SK-N-SH (cell line): ENCODE measurements around the gene TRIM72. TPM values are rescaled to one million over a fixed set of nuclear protein-coding genes. Genes with fewer than 3 reads are reported as not detected.

Source experiments
- CTCF ChIA-PET: fragments of 300-600, 350-600 bp; formaldehyde crosslinking; extraction: SDS; loops from one replicate; lab custom pipeline; 2021; lab: Yijun Ruan, JAX
- POLR2A ChIA-PET: fragments of 350-600 bp; sonication (Branson Sonifier 250); formaldehyde crosslinking; extraction: SDS; loops from one replicate; lab custom pipeline; 2020; ENCODE audit warnings: antibody characterized with exemption, inconsistent platforms; lab: Yijun Ruan, JAX
- DNase-seq: peaks from one replicate; pipeline ENCODE4 v3.0.0; 2012
- H2AFZ ChIP-seq: fragments of 200-600 bp; sonication (generic); 2 replicates; pipeline ENCODE4 v1.8.1; 2016; ENCODE audit warnings: antibody characterized with exemption, mild to moderate bottlenecking, low read depth
- H3F3A ChIP-seq: fragments of 200-600 bp; sonication (generic); replicated peaks from 2 replicates; pipeline ENCODE3; 2016; ENCODE audit warnings: antibody characterized with exemption, mild to moderate bottlenecking; ENCODE audit not compliant: insufficient read depth
- H3K27ac ChIP-seq, 2 experiments: fragments of 200-500 bp in 1 of 2; fragments of 200-600 bp in 1 of 2; sonication (Bioruptor generic) in 1 of 2; sonication (generic), shearing (Covaris generic) in 1 of 2; 2 replicates each; pipeline versions ENCODE4 v1.5.1 to v1.6.1; 2014 to 2016; ENCODE audit warnings: low read depth in 2 of 2, inconsistent platforms in 1 of 2, low read length in 1 of 2, mild to moderate bottlenecking in 1 of 2, mixed read lengths in 1 of 2
- H3K27me3 ChIP-seq: fragments of 200-600 bp; sonication (generic), shearing (Covaris generic); 2 replicates; pipeline ENCODE4 v1.6.1; 2016; ENCODE audit warnings: mixed run types; ENCODE audit not compliant: insufficient read depth
- H3K36me3 ChIP-seq, 2 experiments: fragments of 200-500 bp in 1 of 2; fragments of 200-600 bp in 1 of 2; sonication (Bioruptor generic) in 1 of 2; sonication (generic) in 1 of 2; replicated peaks in 1 of 2; 2 replicates each; pipeline versions ENCODE3 to v1.5.1; 2014 to 2016; ENCODE audit warnings: low read length in 1 of 2, mild to moderate bottlenecking in 1 of 2; ENCODE audit not compliant: insufficient read depth in 2 of 2, control insufficient read depth in 1 of 2
- H3K4me1 ChIP-seq, 2 experiments: fragments of 200-500 bp in 1 of 2; fragments of 200-600 bp in 1 of 2; sonication (Bioruptor generic) in 1 of 2; sonication (generic), shearing (Covaris generic) in 1 of 2; 2 replicates each; pipeline versions ENCODE4 v1.5.1 to v1.6.1; 2014 to 2016; ENCODE audit warnings: low read depth in 1 of 2, low read length in 1 of 2, mixed run types in 1 of 2; ENCODE audit not compliant: insufficient read depth in 2 of 2, control insufficient read depth in 1 of 2
- H3K4me2 ChIP-seq: fragments of 200-600 bp; sonication (generic), shearing (Covaris generic); 2 replicates; pipeline ENCODE4 v1.6.1; 2017; ENCODE audit warnings: mixed run types
- H3K4me3 ChIP-seq, 2 experiments: fragments of 200-500 bp in 1 of 2; fragments of 200-600 bp in 1 of 2; sonication (Bioruptor generic) in 1 of 2; sonication (generic), shearing (Covaris generic) in 1 of 2; 2 replicates each; pipeline versions ENCODE4 v1.5.1 to v1.8.1; 2014 to 2016; ENCODE audit warnings: low read depth in 2 of 2, inconsistent platforms in 1 of 2, low read length in 1 of 2, mild to moderate bottlenecking in 1 of 2, mixed read lengths in 1 of 2, moderate library complexity in 1 of 2
- H3K79me2 ChIP-seq: fragments of 200-600 bp; sonication (generic); 2 replicates; pipeline ENCODE4 v1.8.1; 2017; ENCODE audit warnings: mild to moderate bottlenecking; ENCODE audit not compliant: insufficient read depth
- H3K9ac ChIP-seq: fragments of 200-600 bp; sonication (generic); 2 replicates; pipeline ENCODE4 v1.6.1; 2017; ENCODE audit warnings: mixed run types
- H3K9me2 ChIP-seq: fragments of 200-600 bp; sonication (generic); 2 replicates; pipeline ENCODE4 v1.6.1; 2017; ENCODE audit warnings: mixed run types
- H3K9me3 ChIP-seq: fragments of 200-600 bp; sonication (generic); 2 replicates; pipeline ENCODE4 v1.6.1; 2017; ENCODE audit warnings: mixed run types, mild to moderate bottlenecking, moderate library complexity
- H4K20me1 ChIP-seq: fragments of 200-600 bp; sonication (generic); 2 replicates; pipeline ENCODE4 v1.6.1; 2017; ENCODE audit warnings: mild to moderate bottlenecking, mixed run types; ENCODE audit not compliant: insufficient read depth
- ELF1 ChIP-seq: IDR thresholded peaks from 2 replicates; pipeline ENCODE4 v1.4.0; 2012
- EP300 ChIP-seq, 2 experiments: IDR thresholded peaks; 2 replicates each; pipeline versions ENCODE4 v1.4.0 to v1.6.1; 2012; ENCODE audit warnings: borderline replicate concordance in 1 of 2, low read depth in 1 of 2, low read length in 1 of 2
- EZH2phosphoT487 ChIP-seq: fragments of 200-600 bp; sonication (generic); IDR thresholded peaks from 2 replicates; pipeline ENCODE4 v1.6.1; 2017; ENCODE audit warnings: low read depth, mixed run types, mild to moderate bottlenecking, antibody characterized with exemption, moderate library complexity, borderline replicate concordance
- FOSL2 ChIP-seq: IDR thresholded peaks from 2 replicates; pipeline ENCODE4 v1.4.0; 2012; ENCODE audit warnings: low read depth, mild to moderate bottlenecking, moderate library complexity, borderline replicate concordance
- FOXJ3 ChIP-seq: sonication (generic); formaldehyde crosslinking; IDR thresholded peaks from 2 replicates; pipeline ENCODE4 v1.5.1; 2020; ENCODE audit warnings: mild to moderate bottlenecking, missing genetic modification reagents
- FOXM1 ChIP-seq: IDR thresholded peaks from 2 replicates; pipeline ENCODE4 v1.4.0; 2012; ENCODE audit warnings: low read depth, mild to moderate bottlenecking
- GABPA ChIP-seq: IDR thresholded peaks from 2 replicates; pipeline ENCODE4 v1.4.0; 2012; ENCODE audit warnings: low read depth, mild to moderate bottlenecking
- GATA2 ChIP-seq: sonication (generic); formaldehyde crosslinking; IDR thresholded peaks from 2 replicates; pipeline ENCODE4 v1.5.0; 2020; ENCODE audit warnings: mild to moderate bottlenecking, missing genetic modification reagents
- MXI1 ChIP-seq: IDR thresholded peaks from 2 replicates; pipeline ENCODE4 v1.6.1; 2012; ENCODE audit warnings: mild to moderate bottlenecking, low read depth, low read length, improper control_type of control experiment
- NRF1 ChIP-seq: IDR thresholded peaks from 2 replicates; pipeline ENCODE4 v1.6.1; 2012; ENCODE audit warnings: low read depth, mild to moderate bottlenecking, low read length
- RAD21 ChIP-seq: IDR thresholded peaks from 2 replicates; pipeline ENCODE4 v1.6.1; 2012; ENCODE audit warnings: mild to moderate bottlenecking, low read length
- RXRA ChIP-seq: IDR thresholded peaks from 2 replicates; pipeline ENCODE4 v1.4.0; 2012; ENCODE audit warnings: low read depth, mild to moderate bottlenecking, borderline replicate concordance
- SIN3A ChIP-seq: IDR thresholded peaks from 2 replicates; pipeline ENCODE4 v1.6.1; 2012; ENCODE audit warnings: low read depth, mild to moderate bottlenecking, low read length, moderate library complexity, borderline replicate concordance
- SMC3 ChIP-seq: IDR thresholded peaks from 2 replicates; pipeline ENCODE4 v1.6.1; 2012; ENCODE audit warnings: low read depth, low read length, improper control_type of control experiment
- TCF12 ChIP-seq: IDR thresholded peaks from 2 replicates; pipeline ENCODE4 v1.4.0; 2012
- YY1 ChIP-seq: IDR thresholded peaks from 2 replicates; pipeline ENCODE4 v1.4.0; 2012; ENCODE audit warnings: low read depth, mild to moderate bottlenecking
- WGBS: methylation state at CpG from one replicate; pipeline ENCODE4 v1.1.6; 2017; ENCODE audit warnings: low lambda C conversion rate; 5-methylcytosine and 5-hydroxymethylcytosine counted together
- polyA plus RNA-seq, 3 experiments: library from polyadenylated mRNA; depleted of rRNA; stranded (reverse); fragments of >200 nt; gene quantifications; 2 replicates each; pipeline ENCODE4 v1.2.3, GENCODE V29; 2012
- TF ChIP-seq, protein P1 (sequence below): fragments of 150-350 bp; IDR thresholded peaks from 2 replicates; pipeline ENCODE4 v1.6.1; 2017; ENCODE audit warnings: antibody characterized with exemption, low read length, low read depth, borderline replicate concordance
- TF ChIP-seq, protein P2 (sequence below): IDR thresholded peaks from 2 replicates; pipeline ENCODE4; 2012
- TF ChIP-seq, protein P3 (sequence below): IDR thresholded peaks from 2 replicates; pipeline ENCODE4 v1.4.0; 2012; ENCODE audit warnings: low read depth
- TF ChIP-seq, protein P4 (sequence below): IDR thresholded peaks from 2 replicates; pipeline ENCODE4 v1.4.0; 2012; ENCODE audit warnings: low read depth, borderline replicate concordance
- TF ChIP-seq, protein P5 (sequence below): IDR thresholded peaks from 2 replicates; pipeline ENCODE4 v1.4.0; 2012; ENCODE audit warnings: low read depth, borderline replicate concordance

TRIM72 gene
- polyA plus RNA-seq, 1 of the 3 experiments (the other 2 are of a cell fraction) = under 0.01 TPM

- H3K4me3 ChIP-seq = no peak overlapping the region
- no peak overlapping the region for H3K9ac ChIP-seq
- 82% methylated on average over 4 of the region's 4 CpGs for WGBS
- no peaks in the 10 kb centered on the region for H4K20me1 ChIP-seq
- TF ChIP-seq, protein P1, sequence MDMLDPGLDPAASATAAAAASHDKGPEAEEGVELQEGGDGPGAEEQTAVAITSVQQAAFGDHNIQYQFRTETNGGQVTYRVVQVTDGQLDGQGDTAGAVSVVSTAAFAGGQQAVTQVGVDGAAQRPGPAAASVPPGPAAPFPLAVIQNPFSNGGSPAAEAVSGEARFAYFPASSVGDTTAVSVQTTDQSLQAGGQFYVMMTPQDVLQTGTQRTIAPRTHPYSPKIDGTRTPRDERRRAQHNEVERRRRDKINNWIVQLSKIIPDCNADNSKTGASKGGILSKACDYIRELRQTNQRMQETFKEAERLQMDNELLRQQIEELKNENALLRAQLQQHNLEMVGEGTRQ = no peak
- TF ChIP-seq, protein P2, sequence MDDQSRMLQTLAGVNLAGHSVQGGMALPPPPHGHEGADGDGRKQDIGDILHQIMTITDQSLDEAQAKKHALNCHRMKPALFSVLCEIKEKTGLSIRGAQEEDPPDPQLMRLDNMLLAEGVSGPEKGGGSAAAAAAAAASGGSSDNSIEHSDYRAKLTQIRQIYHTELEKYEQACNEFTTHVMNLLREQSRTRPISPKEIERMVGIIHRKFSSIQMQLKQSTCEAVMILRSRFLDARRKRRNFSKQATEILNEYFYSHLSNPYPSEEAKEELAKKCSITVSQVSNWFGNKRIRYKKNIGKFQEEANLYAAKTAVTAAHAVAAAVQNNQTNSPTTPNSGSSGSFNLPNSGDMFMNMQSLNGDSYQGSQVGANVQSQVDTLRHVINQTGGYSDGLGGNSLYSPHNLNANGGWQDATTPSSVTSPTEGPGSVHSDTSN = no peak
- TF ChIP-seq FOXJ3 (no peak), SIN3A (no peak), SMC3 (no peak), ELF1 (no peak), RXRA (no peak), FOSL2 (no peak), MXI1 (no peak)
- TF ChIP-seq, protein P3, sequence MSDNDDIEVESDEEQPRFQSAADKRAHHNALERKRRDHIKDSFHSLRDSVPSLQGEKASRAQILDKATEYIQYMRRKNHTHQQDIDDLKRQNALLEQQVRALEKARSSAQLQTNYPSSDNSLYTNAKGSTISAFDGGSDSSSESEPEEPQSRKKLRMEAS = no peak
- TF ChIP-seq, protein P4, sequence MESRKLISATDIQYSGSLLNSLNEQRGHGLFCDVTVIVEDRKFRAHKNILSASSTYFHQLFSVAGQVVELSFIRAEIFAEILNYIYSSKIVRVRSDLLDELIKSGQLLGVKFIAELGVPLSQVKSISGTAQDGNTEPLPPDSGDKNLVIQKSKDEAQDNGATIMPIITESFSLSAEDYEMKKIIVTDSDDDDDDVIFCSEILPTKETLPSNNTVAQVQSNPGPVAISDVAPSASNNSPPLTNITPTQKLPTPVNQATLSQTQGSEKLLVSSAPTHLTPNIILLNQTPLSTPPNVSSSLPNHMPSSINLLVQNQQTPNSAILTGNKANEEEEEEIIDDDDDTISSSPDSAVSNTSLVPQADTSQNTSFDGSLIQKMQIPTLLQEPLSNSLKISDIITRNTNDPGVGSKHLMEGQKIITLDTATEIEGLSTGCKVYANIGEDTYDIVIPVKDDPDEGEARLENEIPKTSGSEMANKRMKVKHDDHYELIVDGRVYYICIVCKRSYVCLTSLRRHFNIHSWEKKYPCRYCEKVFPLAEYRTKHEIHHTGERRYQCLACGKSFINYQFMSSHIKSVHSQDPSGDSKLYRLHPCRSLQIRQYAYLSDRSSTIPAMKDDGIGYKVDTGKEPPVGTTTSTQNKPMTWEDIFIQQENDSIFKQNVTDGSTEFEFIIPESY = no peak
- TF ChIP-seq, all 33 proteins: peak for 0
- no peaks in the 10 kb centered on the region for H3K4me1 ChIP-seq
- no peaks in the 10 kb centered on the region for H3K9me2 ChIP-seq
- no peaks in the 10 kb centered on the region for H3K36me3 ChIP-seq
- H3F3A ChIP-seq = no peaks in the 10 kb centered on the region
- H3K27ac ChIP-seq = no peak overlapping the region
- H3K9me3 ChIP-seq = no peaks in the 10 kb centered on the region
- H3K27me3 ChIP-seq = no peaks in the 10 kb centered on the region; the same call in 1 of the 2 replicates
- H3K79me2 ChIP-seq = no peaks in the 10 kb centered on the region
- no peak overlapping the region for H2AFZ ChIP-seq
- DNase-seq = no peak
- ChIA-PET POLR2A (interaction anchor here (1.1 kb wide), 1 partner anchor 48 kb away, joined by 3 read pairs; no protein-coding TSS in a partner anchor), CTCF (interaction anchor here (1.6 kb wide), 1 partner anchor 230 kb away, joined by 3 read pairs; no protein-coding TSS in a partner anchor)
- H3K4me2 ChIP-seq = no peak overlapping the region
Measured at GRCh38 chr16:31228206-31228605, 14.3 kb downstream of the TRIM72 start.

- Histone ChIP-seq H3K36me3 (no peaks in the 10 kb centered on the region), H3K9me3 (no peaks in the 10 kb centered on the region), H3K9me2 (no peaks in the 10 kb centered on the region), H3K27ac (no peak overlapping the region), H3K4me1 (no peaks in the 10 kb centered on the region), H3K9ac (no peak overlapping the region), H2AFZ (no peak overlapping the region; the same call in 1 of the 2 replicates), H4K20me1 (no peaks in the 10 kb centered on the region), H3K4me3 (no peak overlapping the region), H3K27me3 (no peaks in the 10 kb centered on the region; the same call in 1 of the 2 replicates), H3K4me2 (no peak overlapping the region), H3F3A (no peaks in the 10 kb centered on the region), H3K79me2 (no peaks in the 10 kb centered on the region)
- DNase-seq = no peak
- WGBS = 19% methylated on average over 10 of the region's 10 CpGs
- ChIA-PET POLR2A (interaction anchor here (1.1 kb wide), 1 partner anchor 49 kb away, joined by 3 read pairs; no protein-coding TSS in a partner anchor), CTCF (no interaction called here)
- no peak for TF ChIP-seq TCF12
- no peak for TF ChIP-seq FOXJ3
- no peak for TF ChIP-seq YY1
- no peak for TF ChIP-seq RAD21
- TF ChIP-seq EZH2phosphoT487 = no peak
- TF ChIP-seq ELF1 = no peak
- TF ChIP-seq, protein P5, sequence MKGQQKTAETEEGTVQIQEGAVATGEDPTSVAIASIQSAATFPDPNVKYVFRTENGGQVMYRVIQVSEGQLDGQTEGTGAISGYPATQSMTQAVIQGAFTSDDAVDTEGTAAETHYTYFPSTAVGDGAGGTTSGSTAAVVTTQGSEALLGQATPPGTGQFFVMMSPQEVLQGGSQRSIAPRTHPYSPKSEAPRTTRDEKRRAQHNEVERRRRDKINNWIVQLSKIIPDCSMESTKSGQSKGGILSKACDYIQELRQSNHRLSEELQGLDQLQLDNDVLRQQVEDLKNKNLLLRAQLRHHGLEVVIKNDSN = no peak
- TF ChIP-seq FOXM1 = no peak
- TF ChIP-seq GABPA = no peak
- no peak for TF ChIP-seq GATA2
- no peak for TF ChIP-seq NRF1
- TF ChIP-seq, protein P1 = no peak
- TF ChIP-seq EP300 (IDR thresholded peaks at IDR 0.05; ENCODE audit: borderline replicate concordance in 1 of 2, low read depth in 1 of 2, low read length in 1 of 2) = no peak
- TF ChIP-seq SIN3A = no peak
Measured at GRCh38 chr16:31229501-31229900, 15.6 kb downstream of the TRIM72 start.
